Uterus (tissue), 4 donors: ENCODE results near the gene SBNO2. TPM values are rescaled to one million over a fixed set of nuclear protein-coding genes. Genes with fewer than 3 reads are reported as not detected.

Experiments
- DNase-seq, 2 donors: peaks; one replicate each; pipeline ENCODE4 v3.0.0-alpha.2; 2019 to 2020
- H3K27ac ChIP-seq, 2 donors: fragments of 200-600 bp; sonication (generic); 1 replicate in 1 of 2; 2 replicates in 1 of 2; pipeline ENCODE4 v1.5.1; 2016 to 2018
- H3K27me3 ChIP-seq, 2 donors: fragments of 200-600 bp; sonication (generic); one replicate each; pipeline ENCODE4 v1.5.1; 2018 to 2019; ENCODE audit warnings: control low read depth in 1 of 2
- H3K36me3 ChIP-seq, 2 donors: fragments of 200-600 bp; sonication (generic); one replicate each; pipeline ENCODE4 v1.5.1; 2019; ENCODE audit warnings: control low read depth in 1 of 2
- H3K4me1 ChIP-seq, 2 donors: fragments of 200-600 bp; sonication (generic); one replicate each; pipeline ENCODE4 v1.5.1; 2018 to 2019; ENCODE audit warnings: control low read depth in 1 of 2
- H3K4me3 ChIP-seq, 2 donors: fragments of 200-600 bp; sonication (generic); 1 replicate in 1 of 2; 2 replicates in 1 of 2; pipeline ENCODE4 v1.5.1; 2018 to 2019; ENCODE audit warnings: mild to moderate bottlenecking in 1 of 2
- H3K9me3 ChIP-seq, 2 donors: fragments of 200-600 bp; sonication (generic); one replicate each; pipeline ENCODE4 v1.5.1; 2019; ENCODE audit warnings: control low read depth in 1 of 2
- CTCF ChIP-seq, 4 experiments: fragments of 200-600 bp in 2 of 4; fragments of 450-650 bp in 2 of 4; sonication (generic) in 2 of 4; IDR thresholded peaks; one replicate each; pipeline ENCODE4 v1.5.1; 2016 to 2019; ENCODE audit warnings: antibody characterized with exemption in 4 of 4, mild to moderate bottlenecking in 2 of 4, moderate library complexity in 1 of 4
- POLR2A ChIP-seq, 2 donors: fragments of 450-650 bp; IDR thresholded peaks; one replicate each; pipeline ENCODE4 v1.6.1; 2016; ENCODE audit warnings: antibody characterized with exemption in 2 of 2, mild to moderate bottlenecking in 1 of 2, moderate library complexity in 1 of 2
- intact Hi-C: fragments of 100-400 bp; cut with DNase I; formaldehyde crosslinking; loops from one replicate; pipeline ENCODE4 v1.15.1; 2023; ENCODE audit warnings: low total_unique reads
- total RNA-seq, 4 donors: library from RNA; depleted of rRNA in 3 of 4; stranded (reverse); fragments of >200 nt in 3 of 4; gene quantifications; one replicate each; pipeline versions ENCODE4 v1.1.0 to v1.2.4, GENCODE V29; 2014 to 2023
- donor health status: DM: yes; HTN: yes; CAD: no.

SBNO2 gene
- total RNA-seq, result 100 to 1,000 TPM in 1 of 4 donors, 10 to 100 TPM in 1, 1 to 10 TPM in 2; 4.4 to 107 (median 10.7) TPM

- H3K36me3 ChIP-seq, result no peaks in the 10 kb centered on the region
- peak; percentile 89 to 95 for DNase-seq
- H3K9me3 ChIP-seq, result no peaks in the 10 kb centered on the region
- H3K27ac ChIP-seq, result peak within 1 kb of the TSS; percentile 93 to 94
- intact Hi-C loops, result no loop called here
- TF ChIP-seq POLR2A (IDR thresholded peaks at IDR 0.05), result peak; percentile 63 to 80
- TF ChIP-seq CTCF (IDR thresholded peaks at IDR 0.05), result no peak
- H3K4me3 ChIP-seq, result peak within 1 kb of the TSS; percentile 81 to 83
- H3K4me1 ChIP-seq, result peaks cover 0 to 9% of the 10 kb centered on the region in 2 donors
- no peaks in the 10 kb centered on the region for H3K27me3 ChIP-seq
Observed at GRCh38 chr19:1173845-1174809, at the start of gene SBNO2. SBNO2 (minus strand) TSS chr19:1174268; CDS start chr19:1154276, 19,992 bp downstream.

GRCh38 chr19:1223018-1223855 is 49.2 kb upstream of the SBNO2 start:
- DNase-seq, result no peak
- Histone ChIP-seq H3K27me3 (no peaks in the 10 kb centered on the region), H3K4me3 (no peak overlapping the region), H3K4me1 (peaks cover 0 to 8% of the 10 kb centered on the region in 2 donors), H3K9me3 (no peaks in the 10 kb centered on the region), H3K36me3 (no peaks in the 10 kb centered on the region), H3K27ac (peak overlapping the region in 1 of 2 donors; percentile 31)
- peak in 2 of 4 experiments; percentile 21 to 33 for TF ChIP-seq CTCF (IDR thresholded peaks at IDR 0.05)
- TF ChIP-seq POLR2A (IDR thresholded peaks at IDR 0.05), result no peak
- intact Hi-C loops, result no loop called here

- H3K27me3 ChIP-seq, result no peaks in the 10 kb centered on the region
- H3K9me3 ChIP-seq, result no peaks in the 10 kb centered on the region
- no peak overlapping the region for H3K4me3 ChIP-seq
- TF ChIP-seq POLR2A (IDR thresholded peaks at IDR 0.05) (no peak), CTCF (IDR thresholded peaks at IDR 0.05) (no peak)
- no peak overlapping the region for H3K27ac ChIP-seq
- intact Hi-C loops, result no loop called here
- H3K36me3 ChIP-seq, result no peaks in the 10 kb centered on the region
- H3K4me1 ChIP-seq, result peaks cover 0 to 8% of the 10 kb centered on the region in 2 donors
- no peak for DNase-seq
Observed at GRCh38 chr19:1222394-1222793, 48.3 kb upstream of the SBNO2 start.

GRCh38 chr19:1221904-1222255 is 47.8 kb upstream of the SBNO2 start:
- Histone ChIP-seq H3K27me3 (no peaks in the 10 kb centered on the region), H3K9me3 (no peaks in the 10 kb centered on the region), H3K4me1 (peaks cover 0 to 8% of the 10 kb centered on the region in 2 donors), H3K4me3 (no peak overlapping the region), H3K36me3 (no peaks in the 10 kb centered on the region), H3K27ac (peak overlapping the region in 1 of 2 donors; percentile 2)
- DNase-seq, result no peak
- TF ChIP-seq POLR2A (IDR thresholded peaks at IDR 0.05) (no peak), CTCF (IDR thresholded peaks at IDR 0.05) (no peak)
- intact Hi-C loops, result no loop called here
